Memory B cell (primary cell): ENCODE measurements around the gene PANK4.

Source experiments
- ATAC-seq: fragments of 150-1000 bp; cut with Tn5 transposase; 2 replicates; pipeline ENCODE4 v1.10.0; 2021; ENCODE audit warnings: low read depth, mild to moderate bottlenecking, moderate library complexity
- DNase-seq, 2 donors: peaks; one replicate each; pipeline ENCODE4 v3.0.0; 2022; ENCODE audit warnings: low spot score in 2 of 2
- H3K27ac Mint-ChIP-seq: one replicate; pipeline ENCODE4 v1.8.0; 2022; ENCODE audit warnings: mild to moderate bottlenecking, moderate library complexity, mixed read lengths
- H3K27me3 Mint-ChIP-seq: one replicate; pipeline ENCODE4 v1.8.0; 2022; ENCODE audit warnings: mixed read lengths
- H3K36me3 Mint-ChIP-seq: one replicate; pipeline ENCODE4 v1.8.0; 2022; ENCODE audit warnings: mild to moderate bottlenecking, mixed read lengths
- H3K4me1 Mint-ChIP-seq: one replicate; pipeline ENCODE4 v1.8.0; 2022; ENCODE audit warnings: mixed read lengths
- H3K4me3 Mint-ChIP-seq: one replicate; pipeline ENCODE4 v1.8.0; 2022; ENCODE audit warnings: mild to moderate bottlenecking, moderate library complexity, mixed read lengths
- H3K9me3 Mint-ChIP-seq: one replicate; pipeline ENCODE4 v1.8.0; 2022; ENCODE audit warnings: mixed read lengths

The PANK4 gene

GRCh38 chr1:2544875-2545640, 18.7 kb upstream of the PANK4 start:
- H3K4me3 Mint-ChIP-seq = no peak overlapping the region
- peaks cover 3% of the 10 kb centered on the region for H3K27me3 Mint-ChIP-seq
- H3K27ac Mint-ChIP-seq = no peak overlapping the region

GRCh38 chr1:2544093-2544874, 17.9 kb upstream of the PANK4 start:
- no peak overlapping the region for H3K4me3 Mint-ChIP-seq
- H3K36me3 Mint-ChIP-seq = no peaks in the 10 kb centered on the region
- H3K27me3 Mint-ChIP-seq = peaks cover 3% of the 10 kb centered on the region
- H3K27ac Mint-ChIP-seq = no peak overlapping the region
- peaks cover 6% of the 10 kb centered on the region for H3K4me1 Mint-ChIP-seq
- H3K9me3 Mint-ChIP-seq = no peaks in the 10 kb centered on the region
- DNase-seq = no peak
- no peak for ATAC-seq

More at GRCh38 chr1:2544875-2545640, 18.7 kb upstream of the PANK4 start:
- DNase-seq (no peak), ATAC-seq (no peak)
- no peaks in the 10 kb centered on the region for H3K36me3 Mint-ChIP-seq
- no peaks in the 10 kb centered on the region for H3K9me3 Mint-ChIP-seq
- peaks cover 10% of the 10 kb centered on the region for H3K4me1 Mint-ChIP-seq

- Mint-ChIP-seq H3K9me3 (no peaks in the 10 kb centered on the region), H3K36me3 (no peaks in the 10 kb centered on the region), H3K4me3 (no peak overlapping the region), H3K4me1 (peaks cover 3% of the 10 kb centered on the region), H3K27me3 (peaks cover 3% of the 10 kb centered on the region), H3K27ac (no peak overlapping the region)
- DNase-seq (no peak), ATAC-seq (no peak)
These were observed 17.2 kb upstream of the PANK4 start for GRCh38 chr1:2543543-2544092.

- DNase-seq = no peak
- peaks cover 3% of the 10 kb centered on the region for H3K27me3 Mint-ChIP-seq
- H3K27ac Mint-ChIP-seq = no peak overlapping the region
- H3K4me1 Mint-ChIP-seq = peaks cover 3% of the 10 kb centered on the region
- no peaks in the 10 kb centered on the region for H3K9me3 Mint-ChIP-seq
- no peaks in the 10 kb centered on the region for H3K36me3 Mint-ChIP-seq
- no peak for ATAC-seq
- H3K4me3 Mint-ChIP-seq = no peak overlapping the region
These were observed 16.0 kb upstream of the PANK4 start for GRCh38 chr1:2542246-2542915.

GRCh38 chr1:2541619-2542245, 15.3 kb upstream of the PANK4 start:
- H3K27me3 Mint-ChIP-seq = peaks cover 3% of the 10 kb centered on the region
- ATAC-seq (no peak), DNase-seq (no peak)
- H3K27ac Mint-ChIP-seq = no peak overlapping the region
- no peaks in the 10 kb centered on the region for H3K36me3 Mint-ChIP-seq
- H3K9me3 Mint-ChIP-seq = no peaks in the 10 kb centered on the region
- H3K4me1 Mint-ChIP-seq = peaks cover under 1% of the 10 kb centered on the region
- H3K4me3 Mint-ChIP-seq = no peak overlapping the region

GRCh38 chr1:2540816-2541492, 14.6 kb upstream of the PANK4 start:
- no peak for DNase-seq
- Mint-ChIP-seq H3K27me3 (peaks cover 6% of the 10 kb centered on the region), H3K4me1 (peaks cover 3% of the 10 kb centered on the region), H3K27ac (no peak overlapping the region), H3K36me3 (no peaks in the 10 kb centered on the region), H3K4me3 (no peak overlapping the region), H3K9me3 (no peaks in the 10 kb centered on the region)
- ATAC-seq = no peak

- Mint-ChIP-seq H3K4me1 (peaks cover 3% of the 10 kb centered on the region), H3K9me3 (no peaks in the 10 kb centered on the region), H3K27ac (no peak overlapping the region), H3K36me3 (no peaks in the 10 kb centered on the region), H3K4me3 (no peak overlapping the region), H3K27me3 (peaks cover 6% of the 10 kb centered on the region)
- ATAC-seq = peak; percentile 67
- no peak for DNase-seq
These were observed 13.0 kb upstream of the PANK4 start for GRCh38 chr1:2539312-2539907.

GRCh38 chr1:2538872-2539271, 12.5 kb upstream of the PANK4 start:
- H3K27me3 Mint-ChIP-seq = peaks cover 6% of the 10 kb centered on the region
- no peak overlapping the region for H3K4me3 Mint-ChIP-seq
- ATAC-seq (no peak), DNase-seq (no peak)
- H3K9me3 Mint-ChIP-seq = no peaks in the 10 kb centered on the region
- no peaks in the 10 kb centered on the region for H3K36me3 Mint-ChIP-seq
- H3K27ac Mint-ChIP-seq = no peak overlapping the region
- peaks cover 3% of the 10 kb centered on the region for H3K4me1 Mint-ChIP-seq

GRCh38 chr1:2538376-2538775, 12.0 kb upstream of the PANK4 start:
- Mint-ChIP-seq H3K9me3 (no peaks in the 10 kb centered on the region), H3K4me3 (no peak overlapping the region), H3K36me3 (no peaks in the 10 kb centered on the region), H3K27ac (no peak overlapping the region), H3K27me3 (peaks cover 6% of the 10 kb centered on the region), H3K4me1 (peaks cover 3% of the 10 kb centered on the region)
- DNase-seq = no peak
- ATAC-seq = no peak

- no peak for DNase-seq
- Mint-ChIP-seq H3K9me3 (no peaks in the 10 kb centered on the region), H3K36me3 (no peaks in the 10 kb centered on the region), H3K4me3 (no peak overlapping the region), H3K27me3 (peaks cover 8% of the 10 kb centered on the region), H3K4me1 (peaks cover 3% of the 10 kb centered on the region), H3K27ac (no peak overlapping the region)
- ATAC-seq = no peak
These were observed 11.4 kb upstream of the PANK4 start for GRCh38 chr1:2537784-2538115.

GRCh38 chr1:2535981-2536380, 9.6 kb upstream of the PANK4 start:
- H3K4me1 Mint-ChIP-seq = peaks cover 3% of the 10 kb centered on the region
- H3K36me3 Mint-ChIP-seq = no peaks in the 10 kb centered on the region
- H3K9me3 Mint-ChIP-seq = no peaks in the 10 kb centered on the region
- no peak overlapping the region for H3K4me3 Mint-ChIP-seq
- no peak for DNase-seq
- peaks cover 9% of the 10 kb centered on the region for H3K27me3 Mint-ChIP-seq
- no peak overlapping the region for H3K27ac Mint-ChIP-seq
- no peak for ATAC-seq

- ATAC-seq = no peak
- no peak overlapping the region for H3K27ac Mint-ChIP-seq
- H3K36me3 Mint-ChIP-seq = no peaks in the 10 kb centered on the region
- DNase-seq = no peak
- no peak overlapping the region for H3K4me3 Mint-ChIP-seq
- H3K4me1 Mint-ChIP-seq = peaks cover 3% of the 10 kb centered on the region
- peaks cover 11% of the 10 kb centered on the region for H3K27me3 Mint-ChIP-seq
- H3K9me3 Mint-ChIP-seq = no peaks in the 10 kb centered on the region
These were observed 9.1 kb upstream of the PANK4 start for GRCh38 chr1:2535455-2535854.
